NCI-H345 treated with DMSO at 0.1 percent for 48 hours (cell line): ENCODE data around the gene GALNT6.
"Not testable (repeated sequence)": the region's sequence is repeated elsewhere in the genome, so short reads cannot be mapped to it uniquely, and the experiment has no call there.

Experiments used
- DNase-seq: peaks from one replicate; lab custom pipeline; 2025; ENCODE audit not compliant: unreplicated experiment; lab: John Stamatoyannopoulos, UW

GALNT6 gene

DNA sequence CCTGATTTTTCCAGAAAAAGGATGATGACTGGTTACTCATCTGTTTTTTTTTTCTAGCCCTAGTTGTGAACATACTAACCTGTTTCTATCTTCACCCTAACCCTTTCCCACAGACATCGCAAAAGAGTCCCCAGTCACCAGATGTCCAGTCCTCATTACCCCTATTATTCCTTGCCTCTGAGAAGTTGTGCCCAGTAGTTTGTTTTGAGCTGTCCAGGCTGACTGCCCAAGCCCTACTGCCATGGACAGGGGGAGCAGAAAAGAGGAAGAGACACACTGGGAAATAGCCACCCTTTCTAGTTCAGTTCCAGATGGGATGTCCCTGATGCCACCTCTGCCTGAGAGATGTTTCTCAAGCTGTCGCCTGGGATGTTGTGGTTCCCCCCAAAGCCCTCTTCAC is 30.9 kb downstream of the GALNT6 start:
- no peak for DNase-seq

DNA sequence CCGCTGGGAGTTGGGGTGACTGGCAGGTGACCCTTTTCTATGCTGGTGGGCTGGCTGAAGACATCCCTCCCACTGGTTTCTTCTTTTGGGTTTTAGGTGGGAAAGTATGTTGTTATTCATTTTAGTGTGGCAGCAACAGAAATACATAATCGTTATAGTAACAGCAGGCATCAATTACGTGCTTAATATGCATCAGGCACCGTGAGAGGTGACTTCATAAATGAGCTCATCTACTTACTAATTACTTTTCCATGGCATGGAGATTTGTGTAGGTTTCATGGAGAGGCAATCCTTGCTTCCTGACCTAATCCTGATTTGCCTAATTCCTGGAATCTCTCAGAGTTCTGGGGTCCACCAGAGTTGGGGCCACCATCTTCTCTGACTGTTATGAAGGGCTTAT is 31.4 kb downstream of the GALNT6 start:
- DNase-seq: no peak

DNA sequence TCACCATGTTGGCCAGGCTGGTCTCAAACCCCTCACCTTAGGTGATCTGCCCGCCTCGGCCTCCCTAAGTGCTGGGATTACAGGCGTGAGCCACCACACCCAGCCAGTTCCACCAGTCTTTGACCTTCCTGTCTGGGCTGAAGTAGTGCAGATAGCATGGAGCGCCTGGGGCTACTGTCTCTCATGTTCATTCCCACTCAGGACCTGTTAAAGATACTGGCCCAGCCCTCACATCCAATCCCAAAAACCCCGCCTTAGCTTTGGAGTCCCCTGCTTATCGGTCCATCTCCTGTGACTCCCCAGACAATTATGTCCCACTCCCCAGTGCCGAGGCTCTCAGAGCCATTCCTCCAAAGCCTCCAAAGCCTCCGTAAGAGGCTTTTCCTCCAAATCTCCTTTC is 32.7 kb downstream of the GALNT6 start:
- DNase-seq: no peak

DNA sequence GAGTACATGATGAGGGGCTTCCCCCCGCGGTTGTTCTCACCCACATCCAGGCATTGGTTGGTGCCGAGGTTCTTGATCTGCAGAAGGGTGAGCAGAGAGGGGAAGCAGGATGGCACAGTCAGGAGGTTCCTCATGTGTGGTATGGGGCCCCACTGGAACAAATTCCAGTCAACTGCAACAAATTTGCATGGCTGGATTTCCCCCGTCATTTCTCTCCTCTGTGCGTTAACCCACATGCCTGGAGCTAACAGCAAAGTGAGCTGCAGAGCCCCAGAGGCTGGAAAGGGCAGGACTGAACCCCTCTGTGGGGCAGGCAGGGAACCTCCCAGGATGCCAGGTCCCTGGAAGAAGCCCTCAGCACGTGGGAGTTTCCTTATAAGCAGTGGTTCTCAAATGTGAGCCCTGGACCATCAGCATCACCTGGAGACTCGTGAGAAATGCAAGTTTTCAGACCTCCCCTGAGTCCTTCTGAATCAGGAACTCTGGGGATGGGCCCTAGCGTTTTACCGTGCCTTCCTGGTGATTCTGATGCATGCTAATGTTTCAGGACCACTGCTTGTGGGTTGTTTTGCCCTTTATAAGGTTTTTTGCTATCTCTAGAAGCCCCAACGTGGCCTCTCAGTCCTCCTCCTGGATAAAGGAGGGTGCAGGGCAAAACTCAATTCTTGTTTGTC is 33.7 kb downstream of the GALNT6 start:
- DNase-seq: no peak

DNA sequence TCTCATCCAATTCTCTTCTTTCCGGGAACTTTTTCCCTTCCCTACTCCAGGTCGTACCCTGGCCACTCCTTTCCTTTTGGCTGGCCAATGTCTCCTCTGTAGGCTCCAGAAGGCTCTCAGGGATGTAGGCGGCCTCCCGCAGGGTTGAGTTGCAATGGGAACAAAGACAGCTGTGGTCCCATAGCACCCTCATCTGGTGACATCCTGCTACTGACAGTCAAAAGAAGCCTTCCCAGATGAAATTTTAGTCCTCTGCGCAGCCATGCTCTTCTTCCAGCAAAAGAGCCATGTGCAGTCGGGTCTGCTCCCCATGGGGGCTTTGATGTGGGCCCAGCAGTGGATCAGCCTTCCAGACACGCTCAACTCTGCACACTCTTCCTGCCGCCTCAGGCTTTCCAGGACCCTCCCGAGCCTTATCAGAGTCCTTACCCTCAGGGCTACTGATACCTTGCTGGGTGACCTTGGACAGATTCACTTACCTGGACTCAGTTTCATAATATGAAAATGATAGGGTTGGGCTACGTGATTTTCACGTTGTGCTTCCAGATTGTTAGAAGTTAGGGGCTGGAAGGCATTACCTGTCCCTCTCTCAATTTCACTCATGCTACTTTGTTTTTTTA is 39.2 kb downstream of the GALNT6 start:
- peak; percentile 5 for DNase-seq

DNA sequence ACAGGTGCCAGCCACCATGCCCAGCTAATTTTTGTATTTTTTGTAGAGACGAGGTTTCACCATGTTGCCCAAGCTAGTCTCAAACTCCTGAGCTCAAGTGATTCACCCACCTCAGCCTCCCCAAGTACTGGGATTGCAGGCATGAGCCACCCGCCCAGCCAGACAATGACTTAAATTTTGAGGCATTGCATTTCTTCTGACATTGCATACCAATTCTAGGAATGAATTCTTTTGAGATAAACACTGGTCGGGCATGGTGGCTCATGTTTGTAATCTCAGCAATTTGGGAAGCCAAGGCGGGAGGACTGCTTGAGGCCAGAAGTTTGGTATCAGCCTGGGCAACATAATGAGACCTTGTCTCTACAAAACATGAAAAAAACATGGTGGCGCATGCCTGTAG is 42.2 kb downstream of the GALNT6 start:
- no peak for DNase-seq

DNA sequence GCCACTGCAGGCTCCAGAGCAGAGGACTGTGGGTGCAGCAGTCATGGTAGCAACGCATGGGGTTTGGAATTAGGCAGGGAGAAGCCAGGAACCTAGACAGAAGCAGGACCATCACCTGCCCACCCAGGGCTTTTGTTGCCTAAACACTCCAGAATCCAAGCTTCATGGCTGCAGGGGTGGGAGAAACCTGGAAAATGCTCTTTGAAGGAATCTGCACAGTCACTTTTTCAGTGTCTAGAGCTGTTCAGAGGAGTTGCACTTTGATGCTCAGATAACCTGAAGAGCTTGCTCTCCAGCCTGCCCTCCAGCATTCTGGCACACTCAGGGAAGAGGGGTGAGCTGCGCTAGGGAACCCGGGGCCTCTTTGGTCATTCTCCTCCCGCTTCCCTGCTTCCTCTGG is 43.1 kb downstream of the GALNT6 start:
- DNase-seq: no peak

DNA sequence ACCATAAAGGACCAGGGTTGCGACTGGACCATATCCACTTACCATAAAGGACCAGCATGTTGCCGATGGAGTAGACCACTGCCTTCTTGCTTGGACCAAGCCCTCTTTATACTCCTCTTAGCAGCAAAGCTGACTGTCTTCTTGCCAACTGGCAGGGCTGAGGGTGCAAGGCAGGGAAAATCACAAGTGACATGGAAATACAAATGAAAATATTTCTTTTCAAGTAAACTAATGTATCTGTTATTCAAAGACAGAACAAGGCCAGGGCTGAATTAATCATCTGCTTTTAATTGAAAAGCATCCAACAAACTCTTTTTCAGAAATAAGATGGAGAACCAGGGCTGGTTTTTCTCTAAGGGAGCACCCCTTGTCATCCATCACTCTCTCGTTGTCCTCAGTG is 44.6 kb downstream of the GALNT6 start, which contains the start of gene CELA1:
CELA1 (minus strand) TSS at position 99 of the 400 bp plus-strand sequence; CDS start at position 58, 41 bp downstream.
- DNase-seq: no peak

DNA sequence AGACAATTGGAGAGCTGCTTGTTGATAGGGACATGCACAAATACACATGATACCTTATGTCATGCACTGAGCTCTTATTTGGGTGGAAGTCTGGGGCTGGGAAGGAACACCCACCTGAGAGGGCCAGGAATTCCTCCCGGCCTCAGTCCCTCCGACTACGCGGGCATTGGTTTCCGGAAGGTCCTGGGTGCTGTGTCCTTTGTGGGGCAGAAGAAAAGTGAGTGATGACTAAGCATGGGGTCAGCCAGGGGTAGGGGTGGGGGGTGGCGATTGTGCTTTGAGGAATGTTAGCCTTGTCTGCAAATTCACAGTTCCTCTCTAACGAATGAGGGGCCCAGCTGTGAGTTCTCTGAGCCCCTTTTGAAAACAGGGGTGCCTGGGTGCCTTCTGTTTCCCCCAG is 45.5 kb downstream of the GALNT6 start:
- no peak for DNase-seq

DNA sequence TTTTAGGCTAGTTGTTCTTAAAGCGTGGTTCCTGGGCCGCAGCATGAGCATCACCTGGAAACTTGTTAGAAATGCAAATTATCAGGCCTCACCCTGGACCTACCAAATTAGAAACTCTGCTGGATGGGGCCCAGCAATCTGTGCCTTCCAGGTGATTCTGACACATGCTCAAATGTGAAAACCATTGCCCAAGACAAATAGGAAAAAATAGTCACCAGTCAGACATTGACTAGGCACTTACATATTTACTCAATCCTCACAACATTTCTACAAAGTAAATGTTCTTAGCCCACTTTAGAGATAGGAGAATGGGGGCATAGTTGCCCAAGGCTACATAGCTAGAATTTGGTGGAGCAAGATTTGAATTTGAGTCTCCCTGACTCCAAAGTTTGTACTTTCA is 48.0 kb downstream of the GALNT6 start:
- no peak for DNase-seq

DNA sequence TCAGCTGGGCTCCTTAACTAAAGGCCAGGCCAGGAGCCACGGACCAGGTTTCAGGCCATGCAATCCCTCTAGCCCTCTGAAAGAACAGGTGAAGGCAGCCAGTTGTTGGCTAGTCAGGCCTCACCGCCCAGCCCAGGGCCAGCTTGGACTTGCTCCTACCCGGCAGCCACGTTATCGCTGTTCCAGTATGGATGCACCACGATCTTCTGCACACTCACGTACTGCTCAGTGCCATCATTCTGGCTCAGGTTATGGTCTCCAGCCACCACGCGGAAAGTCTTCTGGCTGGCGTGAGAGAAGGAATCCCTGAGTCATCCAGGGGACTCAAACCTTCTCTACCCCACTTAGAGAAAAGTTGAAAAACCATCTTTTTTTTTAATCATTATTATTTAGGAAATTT is 48.8 kb downstream of the GALNT6 start:
- DNase-seq: no peak

DNA sequence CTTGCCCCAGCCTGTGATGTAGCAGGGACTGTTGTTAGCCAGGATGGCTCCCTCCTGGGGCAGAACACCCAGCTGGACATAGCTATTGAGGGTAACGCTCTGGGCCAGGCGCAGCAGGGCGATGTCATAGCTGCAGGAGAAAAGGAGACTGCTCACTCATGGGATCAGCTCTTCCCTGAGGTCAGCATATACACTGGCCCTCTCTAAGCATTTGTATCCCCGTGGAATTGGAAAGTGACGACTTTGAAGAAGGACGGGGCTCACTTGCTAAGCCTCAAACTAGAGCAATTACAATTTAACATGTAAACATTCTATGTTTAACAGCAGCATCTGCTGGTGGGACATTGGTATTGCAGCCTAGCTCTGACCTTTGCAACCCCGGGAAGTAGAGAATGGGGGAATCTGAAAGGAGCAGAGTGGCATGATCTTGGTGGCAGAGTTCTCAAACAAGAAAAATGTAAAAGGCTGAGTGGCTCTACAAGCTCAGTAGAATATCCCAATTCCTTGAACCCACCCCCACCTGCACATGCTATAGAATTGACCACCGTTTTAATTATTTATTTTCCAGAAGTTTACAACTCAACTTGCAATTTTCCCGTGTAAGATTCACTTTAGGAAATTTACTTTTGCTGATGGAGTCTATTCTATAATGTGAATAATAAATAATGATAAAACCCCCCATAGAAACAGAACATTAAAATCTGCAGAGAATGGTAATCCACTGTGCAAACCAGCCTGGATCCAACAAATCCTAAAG is 49.8 kb downstream of the GALNT6 start:
- peak; percentile 63 for DNase-seq

DNA sequence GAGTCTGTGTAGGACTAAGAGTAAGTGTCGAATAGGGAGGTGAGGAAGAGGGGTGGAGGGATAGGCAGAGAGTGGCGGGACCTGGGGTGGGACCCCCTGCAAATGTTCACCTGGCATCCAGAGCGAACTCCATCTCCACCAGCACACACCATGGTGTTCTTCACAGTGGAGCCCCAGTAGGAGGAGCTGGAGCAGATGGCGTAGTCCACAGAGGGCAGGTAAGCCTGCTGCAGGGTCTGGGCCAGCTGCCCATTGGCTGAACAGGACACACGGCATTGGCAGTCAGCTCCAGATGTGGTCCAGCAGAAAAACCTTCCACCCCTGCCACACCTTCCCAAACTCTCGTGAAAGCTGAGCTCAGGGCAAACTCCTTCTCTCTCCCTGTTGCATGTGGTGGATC is 51.5 kb downstream of the GALNT6 start:
- no peak for DNase-seq

DNA sequence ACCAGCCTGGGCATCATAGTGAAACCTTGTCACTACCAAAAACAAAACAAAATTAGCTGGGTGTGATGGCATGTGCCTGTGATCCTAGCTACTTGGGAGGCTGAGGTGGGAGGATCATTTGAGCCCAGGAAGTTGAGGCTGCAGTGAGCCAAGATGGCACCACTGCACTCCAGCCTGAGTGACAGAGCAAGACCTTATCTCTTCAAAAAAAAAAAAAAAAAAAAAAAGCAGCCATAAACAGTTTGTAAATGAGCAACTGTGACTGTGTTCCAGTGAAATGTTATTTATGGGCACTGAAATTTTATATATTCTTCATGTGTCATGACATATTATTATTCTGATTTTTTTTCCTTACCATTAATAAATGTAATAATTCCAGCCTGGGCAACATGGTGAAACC is 53.9 kb downstream of the GALNT6 start:
- DNase-seq: not testable (repeated sequence)

DNA sequence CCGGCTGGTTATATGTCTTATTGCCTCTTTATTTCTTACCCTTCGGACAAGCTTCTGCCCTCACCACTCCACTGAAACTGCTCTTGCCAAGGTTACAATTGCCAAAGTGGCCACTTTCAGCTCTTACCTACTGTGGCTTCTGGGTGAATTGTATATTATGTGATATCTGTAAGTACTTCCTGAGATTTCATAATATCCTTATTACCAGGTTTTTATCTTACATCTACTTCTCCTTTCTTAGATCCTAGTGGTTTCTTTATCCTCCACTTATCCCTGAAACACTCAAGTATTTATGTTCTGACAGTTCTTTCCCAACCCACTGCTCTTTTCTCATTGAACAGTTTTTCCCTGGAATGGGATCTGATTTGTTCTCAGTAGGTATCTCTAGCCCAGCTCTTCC is 55.3 kb downstream of the GALNT6 start:
- no peak for DNase-seq

DNA sequence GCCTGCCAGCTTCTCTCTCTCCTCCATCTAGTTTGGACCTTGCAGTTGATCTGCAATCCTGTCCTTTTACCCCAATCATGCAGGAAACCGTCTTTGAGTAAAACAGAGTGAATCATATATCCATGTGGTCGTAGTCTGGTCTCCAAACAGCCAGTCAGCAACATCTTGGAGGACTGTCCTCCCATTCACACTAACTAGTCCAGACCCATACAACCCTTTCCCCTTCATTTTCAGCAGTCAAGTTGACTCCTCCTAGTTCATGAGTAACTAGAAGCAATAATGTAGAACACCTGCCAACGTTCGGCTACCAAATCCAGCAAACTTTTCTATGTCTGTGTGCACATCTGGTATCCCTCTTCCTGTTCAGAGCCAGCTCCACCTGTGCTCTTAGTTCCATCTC is 56.4 kb downstream of the GALNT6 start:
- no peak for DNase-seq

DNA sequence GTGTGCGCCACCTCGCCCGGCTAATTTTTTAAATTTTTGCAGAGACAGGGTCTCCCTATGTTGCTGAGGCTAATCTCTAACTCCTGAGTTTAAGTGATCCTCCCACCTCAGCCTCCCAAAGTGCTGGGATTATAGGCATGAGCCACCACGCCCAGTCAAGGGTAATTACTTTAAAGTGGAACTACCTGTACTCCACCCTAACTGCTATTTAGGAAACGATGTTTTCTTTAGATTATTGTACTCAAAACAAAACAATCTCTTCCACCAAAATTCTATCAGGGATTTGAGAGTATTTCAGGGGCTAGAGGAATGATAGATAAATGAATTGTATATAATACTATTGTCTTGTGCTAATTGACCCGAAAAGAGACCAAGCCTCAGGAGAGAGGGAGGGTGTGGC is 57.7 kb downstream of the GALNT6 start:
- no peak for DNase-seq

DNA sequence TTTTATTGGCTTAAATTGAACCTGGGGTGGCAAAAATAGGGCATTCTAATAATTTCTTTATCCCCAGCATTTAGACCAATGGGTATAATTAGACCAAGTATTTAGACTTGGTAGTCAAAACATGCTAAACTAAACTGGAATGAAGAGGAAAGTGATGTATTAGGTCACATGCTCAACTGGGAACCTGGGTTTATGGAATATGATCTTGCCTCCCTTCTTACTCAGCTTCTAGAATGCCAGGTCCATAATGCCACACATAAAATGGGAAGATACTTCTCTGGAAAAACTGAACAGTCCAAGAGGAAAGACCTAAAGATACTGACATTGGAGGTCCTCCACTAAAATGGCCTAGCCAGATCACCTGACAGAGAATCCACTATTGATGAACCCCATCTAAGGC is 61.0 kb downstream of the GALNT6 start:
- DNase-seq: no peak

DNA sequence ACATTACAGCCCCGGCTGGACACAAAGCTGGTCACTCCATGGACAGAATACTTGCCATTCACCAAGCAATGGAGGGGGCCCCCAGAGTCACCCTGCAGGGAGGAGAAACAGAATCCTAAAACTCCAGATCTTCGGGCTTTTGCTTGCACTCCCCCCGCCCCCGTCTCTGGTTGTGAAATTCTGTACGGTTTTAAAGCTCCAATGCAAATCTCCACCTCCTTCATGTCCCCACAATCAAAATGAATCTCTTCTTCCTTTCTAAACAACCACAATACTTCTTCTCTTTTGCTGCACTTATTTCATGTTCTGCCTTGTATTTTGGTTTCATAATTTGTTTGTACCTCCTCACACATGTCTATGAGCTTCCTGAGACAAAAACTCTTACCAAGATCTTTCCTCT is 61.5 kb downstream of the GALNT6 start:
- DNase-seq: no peak

DNA sequence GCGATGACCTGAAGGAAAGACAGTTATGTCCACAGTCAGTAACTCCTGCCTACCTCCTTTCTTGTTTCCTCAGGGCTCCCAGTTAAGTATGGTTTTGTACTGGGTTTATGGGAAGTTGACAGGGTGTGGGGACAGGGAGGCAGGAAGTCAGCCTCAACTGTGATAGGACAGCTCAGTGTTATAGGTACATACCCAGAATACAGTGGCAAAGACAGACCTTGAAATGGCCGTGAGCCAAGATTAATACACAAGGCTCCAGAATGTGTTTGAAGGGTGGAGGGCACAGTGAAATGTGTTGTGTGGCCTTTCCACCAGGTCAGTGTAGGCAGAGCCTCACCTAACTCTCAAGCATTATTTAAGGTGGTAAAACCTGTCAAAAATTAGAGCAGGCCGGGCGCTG is 62.6 kb downstream of the GALNT6 start:
- DNase-seq: no peak

DNA sequence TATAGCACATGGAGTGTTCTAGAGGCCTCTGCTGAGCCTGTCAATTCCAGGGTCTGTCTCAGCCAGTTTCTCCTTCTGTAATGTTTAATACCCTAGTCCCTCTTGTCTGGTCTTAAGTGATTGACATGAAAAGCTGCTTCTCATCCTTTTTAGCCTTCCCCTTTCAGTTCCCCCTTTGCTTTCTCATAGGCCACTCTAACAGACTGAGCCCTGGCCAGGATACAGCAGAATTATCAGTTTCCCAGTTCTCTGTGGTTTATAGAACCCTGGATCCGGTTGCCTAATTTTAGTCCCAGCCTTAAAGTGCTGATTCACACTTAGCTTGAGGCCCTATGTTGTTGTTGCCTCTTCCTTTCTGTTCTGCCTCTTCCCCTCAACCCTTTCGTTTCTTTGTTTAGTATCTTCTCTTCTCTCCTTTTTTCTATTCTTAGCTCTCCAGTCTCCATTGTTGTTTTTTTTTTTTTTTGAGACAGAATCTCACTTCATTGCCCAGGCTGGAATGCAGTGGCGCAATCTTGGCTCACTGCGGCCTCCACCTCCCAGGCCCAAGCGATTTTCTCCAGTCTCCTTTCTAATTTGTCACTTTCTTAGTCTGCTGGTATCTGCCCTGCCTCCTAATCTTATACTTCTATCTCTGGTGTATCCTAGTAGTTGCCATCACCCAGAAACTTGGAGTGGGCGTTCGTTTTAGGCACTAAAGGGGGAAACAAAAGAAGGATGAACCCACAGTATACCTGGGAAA is 64.3 kb downstream of the GALNT6 start:
- no peak for DNase-seq

DNA sequence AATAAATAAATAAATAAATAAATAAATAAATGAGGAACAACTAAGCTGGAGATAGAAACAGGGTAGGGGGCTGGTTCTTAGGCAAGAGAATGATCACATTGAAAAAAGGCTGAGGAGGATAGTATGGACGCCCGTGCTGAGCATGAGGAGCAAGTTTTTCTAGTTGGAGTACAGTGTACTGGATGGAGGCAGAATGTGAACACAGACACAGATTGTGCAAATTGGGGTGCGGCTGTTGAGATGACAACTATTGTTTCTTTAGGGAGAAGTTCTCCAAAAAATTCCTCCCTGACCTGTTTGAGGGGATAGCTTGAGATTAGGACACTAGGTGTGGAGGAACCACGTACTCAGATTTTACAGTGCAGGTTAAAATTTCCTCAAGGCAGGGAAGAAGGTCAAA is 66.3 kb downstream of the GALNT6 start:
- DNase-seq: no peak
